ENCODE data around the gene CCL15.

CCL15 gene

GRCh38 chr17:35991075-35991474 lies 10.3 kb downstream of the CCL15 start:
- no peak for DNase-seq (ENCODE audit: low spot score)

DNA sequence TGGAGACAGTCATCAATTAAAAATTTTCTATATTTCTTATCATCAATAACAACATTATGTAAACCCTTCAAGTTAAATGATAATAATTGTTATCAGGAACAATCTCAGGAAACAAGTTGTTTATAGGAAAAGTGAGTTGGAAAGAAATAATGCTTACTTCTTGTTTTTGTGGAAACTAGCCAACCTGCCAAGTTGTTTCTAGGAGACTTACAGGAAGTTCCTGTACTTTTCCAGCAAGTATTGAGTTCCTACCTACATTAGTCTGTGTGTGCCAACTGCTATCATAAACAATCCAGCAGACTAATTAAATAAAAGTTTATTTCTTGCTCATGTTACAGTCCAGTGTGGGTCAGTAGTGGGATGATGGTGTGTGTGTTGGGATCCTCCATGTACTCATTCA lies 13.2 kb downstream of the CCL15 start:
- DNase-seq (ENCODE audit: low spot score) = no peak

DNA sequence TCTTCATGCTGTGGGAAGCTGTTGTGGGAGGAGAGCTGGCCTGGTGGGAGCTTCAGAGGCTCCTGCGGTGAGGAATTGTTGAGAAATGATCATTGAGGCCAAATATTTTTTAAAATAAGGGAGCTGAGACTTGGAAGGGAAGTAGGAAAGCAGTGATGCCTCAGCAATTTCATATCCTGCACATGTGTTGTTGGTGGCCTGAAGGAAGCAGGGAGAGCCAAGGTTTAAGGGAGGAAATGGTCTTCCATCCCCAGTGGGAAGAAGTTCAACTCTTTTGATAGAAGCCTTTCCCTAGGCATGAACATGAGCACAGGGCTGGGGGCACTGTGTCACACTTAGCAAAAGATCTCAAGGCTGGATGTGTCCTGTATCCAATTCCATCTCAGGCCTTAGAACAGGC lies 14.7 kb downstream of the CCL15 start, which contains the start of gene CCL14:
TSS of gene CCL14 (minus strand) at position 87 of the 400 bp plus-strand sequence. CDS start at position 7, 80 bp downstream.
- DNase-seq (ENCODE audit: low spot score) = no peak

DNA sequence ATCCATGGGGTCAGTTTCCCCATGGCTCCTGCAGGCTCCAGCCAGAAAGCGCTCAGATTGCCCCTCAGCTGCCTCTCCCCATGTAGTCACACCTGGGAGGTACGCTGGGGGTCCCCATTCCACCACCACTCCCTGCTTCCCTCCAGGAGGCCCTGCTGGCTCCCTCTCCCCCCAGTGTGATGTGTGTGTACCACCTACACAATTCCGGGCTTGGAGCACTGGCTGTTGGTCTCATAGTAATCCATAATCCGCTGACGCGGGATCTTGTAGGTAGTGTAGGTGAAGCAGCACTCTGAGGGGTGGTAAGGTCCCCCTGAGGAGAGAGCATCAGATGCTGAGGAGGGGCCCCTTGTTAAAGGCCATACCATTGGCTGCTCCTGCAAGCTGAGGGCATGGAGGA lies 17.2 kb downstream of the CCL15 start:
- DNase-seq (ENCODE audit: low spot score) = no peak

DNA sequence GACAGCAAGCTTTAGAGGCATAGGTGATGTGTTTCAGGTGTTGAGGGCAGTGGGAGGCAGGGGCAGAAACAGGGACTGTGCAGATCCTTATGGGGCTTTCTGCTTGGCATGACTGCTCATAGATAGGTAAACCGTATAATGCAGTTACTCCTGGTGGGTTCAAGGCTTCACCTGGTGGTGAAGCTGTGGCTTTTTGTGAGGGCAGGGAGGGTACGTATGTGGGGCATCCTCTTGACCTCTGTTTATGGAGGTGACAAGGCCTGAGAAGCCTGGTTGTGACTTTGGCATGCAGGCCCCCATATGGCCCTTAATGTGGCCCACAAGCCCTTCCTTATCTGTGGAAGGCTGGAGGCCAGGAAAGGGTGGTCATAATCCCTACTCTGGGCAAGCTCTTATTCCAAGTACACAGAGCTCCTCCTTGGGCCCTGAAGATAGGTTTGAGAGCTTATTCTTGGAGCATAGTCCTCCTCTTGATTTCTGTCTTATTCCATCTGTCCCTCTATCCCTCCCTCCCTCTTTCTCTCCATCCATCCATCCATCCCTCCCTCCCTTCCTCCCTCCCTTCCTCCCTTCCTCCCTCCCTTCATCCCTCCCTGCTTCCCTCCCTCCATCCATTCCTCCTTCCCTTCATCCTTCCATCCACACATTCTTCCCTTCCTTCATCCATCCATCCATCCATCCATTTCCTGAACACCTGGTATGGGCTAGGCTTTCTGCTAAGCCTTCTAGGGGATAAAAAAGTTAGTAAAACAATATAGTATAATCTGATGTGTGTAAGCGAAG lies 18.8 kb downstream of the CCL15 start:
- DNase-seq (ENCODE audit: low spot score) = no peak

- peak; percentile 43 for DNase-seq (ENCODE audit: low spot score)
These were observed 19.4 kb downstream of the CCL15 start for GRCh38 chr17:35981908-35982330.

GRCh38 chr17:35981246-35981645 lies 20.1 kb downstream of the CCL15 start, which contains the start of gene CCL16:
Gene CCL16, minus strand, starts transcription at chr17:35981497. Its CDS starts 77 bp downstream, at chr17:35981420.
- no peak for DNase-seq (ENCODE audit: low spot score)

GRCh38 chr17:35978346-35978745 lies 23.0 kb downstream of the CCL15 start:
- no peak for DNase-seq (ENCODE audit: low spot score)

GRCh38 chr17:35977509-35977908 lies 23.8 kb downstream of the CCL15 start:
- DNase-seq (ENCODE audit: low spot score) = no peak

- DNase-seq (ENCODE audit: low spot score) = peak; percentile 66
These were observed 27.8 kb downstream of the CCL15 start for GRCh38 chr17:35973333-35974260.

- DNase-seq (ENCODE audit: low spot score) = no peak
These were observed 28.4 kb downstream of the CCL15 start for GRCh38 chr17:35972945-35973332.

- no peak for DNase-seq (ENCODE audit: low spot score)
These were observed 28.8 kb downstream of the CCL15 start for GRCh38 chr17:35972535-35972934.

DNA sequence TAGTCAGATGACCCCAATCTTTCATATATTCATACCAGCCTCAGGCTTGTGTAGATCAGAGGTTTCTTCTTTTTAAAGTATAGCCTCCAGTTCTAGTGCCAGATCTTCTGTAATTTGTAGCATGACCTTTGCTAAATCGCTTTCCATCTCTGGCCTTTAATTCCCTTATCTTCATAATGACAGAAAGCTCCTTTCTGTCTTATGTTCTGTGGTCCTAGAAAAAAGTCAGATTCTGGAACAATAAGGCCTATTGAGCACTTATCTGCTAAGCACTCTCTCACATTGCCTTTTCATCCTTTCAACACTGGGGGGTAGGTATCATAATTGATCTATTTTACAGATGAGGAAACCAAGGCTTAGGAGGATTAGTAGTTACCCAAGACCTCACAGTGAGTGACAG lies 29.3 kb downstream of the CCL15 start:
- DNase-seq (ENCODE audit: low spot score) = no peak

DNA sequence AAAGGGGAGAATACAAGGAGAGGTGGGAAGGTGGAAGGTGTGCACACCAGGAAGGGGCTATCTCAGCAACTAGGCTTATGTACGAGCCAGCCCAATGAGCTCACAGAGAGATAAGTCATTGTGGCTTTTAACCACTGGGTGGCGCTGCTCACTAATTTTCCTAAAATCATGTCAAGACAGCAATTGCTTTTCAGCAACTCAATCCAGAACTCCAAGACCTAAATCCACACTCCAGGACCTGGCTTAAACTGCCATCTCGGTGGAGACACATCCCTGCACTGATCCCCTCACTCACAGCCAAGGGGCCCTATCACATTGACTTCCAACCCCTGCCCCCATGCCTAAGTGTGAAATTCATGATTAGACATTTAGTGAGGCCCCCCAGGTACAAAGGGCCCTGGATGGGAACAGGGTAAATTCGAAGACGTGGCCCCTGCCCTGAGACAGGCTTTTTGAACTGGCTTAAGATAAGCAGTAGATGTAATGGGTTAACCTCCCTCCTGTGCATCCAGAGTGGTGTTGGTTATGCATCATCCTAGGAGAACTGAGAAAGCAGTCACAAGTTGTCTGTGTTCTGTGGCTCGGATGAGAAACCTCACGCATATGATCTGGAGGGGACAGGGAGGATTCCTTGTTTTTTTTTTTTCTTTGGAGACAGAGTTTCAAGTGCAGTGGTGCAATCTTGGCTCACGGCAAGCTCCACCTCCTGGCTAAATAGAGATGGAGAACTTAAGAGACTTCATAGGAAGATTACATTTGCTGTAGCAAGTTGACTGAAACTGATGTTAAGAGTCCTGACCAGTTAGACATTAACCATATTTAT lies 31.6 kb downstream of the CCL15 start:
- DNase-seq (ENCODE audit: low spot score) = peak; percentile 37

DNA sequence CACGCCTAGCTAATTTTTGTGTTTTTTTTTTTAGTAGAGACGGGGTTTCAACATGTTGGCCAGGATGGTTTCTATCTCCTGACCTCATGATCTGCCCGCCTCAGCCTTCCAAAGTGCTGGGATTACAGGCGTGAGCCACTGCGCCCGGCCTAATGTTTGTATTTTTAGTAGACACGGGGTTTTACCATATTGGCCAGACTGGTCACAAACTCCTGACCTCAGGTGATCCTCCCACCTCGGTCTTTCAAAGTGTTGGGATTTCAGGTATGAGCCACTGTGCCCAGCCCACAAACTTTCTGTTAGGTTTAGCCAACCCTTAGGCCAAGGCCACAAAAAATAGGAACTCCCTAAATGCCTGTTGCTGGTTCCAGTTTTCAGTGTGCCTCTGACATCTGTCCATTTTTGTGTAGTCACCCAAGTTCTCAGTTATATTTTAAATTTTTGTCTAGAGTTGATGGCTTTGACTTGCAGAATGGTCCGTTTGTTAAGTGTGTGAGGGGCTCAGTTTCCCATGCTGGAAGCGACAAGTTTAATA lies 32.8 kb downstream of the CCL15 start:
- no peak for DNase-seq (ENCODE audit: low spot score)

GRCh38 chr17:35965272-35965671 lies 36.1 kb downstream of the CCL15 start:
- no peak for DNase-seq (ENCODE audit: low spot score)

- DNase-seq (ENCODE audit: low spot score) = no peak
These were observed 37.7 kb downstream of the CCL15 start for GRCh38 chr17:35963663-35964062.

GRCh38 chr17:35953720-35954119 lies 47.6 kb downstream of the CCL15 start:
- no peak for DNase-seq (ENCODE audit: low spot score)

DNA sequence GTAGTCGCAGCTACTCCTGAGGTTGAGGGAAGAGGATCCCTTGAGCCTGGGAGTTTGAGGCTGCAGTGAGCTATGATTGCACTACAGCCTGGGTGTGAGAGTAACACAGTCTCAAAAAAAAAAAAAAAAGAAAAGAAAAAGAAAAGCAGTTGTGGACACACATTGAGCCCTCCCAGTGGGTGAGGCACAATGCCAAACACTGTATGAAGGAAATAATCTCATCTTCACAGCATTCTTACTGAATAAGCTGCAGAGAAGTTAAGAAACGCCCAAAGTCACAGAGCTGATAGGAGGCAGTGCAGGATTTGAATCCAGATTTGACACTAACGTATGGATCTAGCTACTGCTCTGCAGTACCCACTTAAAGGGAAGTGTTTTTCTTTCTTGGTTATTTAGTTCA lies 52.0 kb downstream of the CCL15 start:
- DNase-seq (ENCODE audit: low spot score) = no peak

- DNase-seq (ENCODE audit: low spot score) = no peak
These were observed 53.3 kb downstream of the CCL15 start for GRCh38 chr17:35948092-35948491.

All from HuH-7 (cell line).